H54 (cell line): ENCODE measurements around the gene CCDC136.

ENCODE experiments used
- DNase-seq: peaks from one replicate; pipeline ENCODE4 v3.0.0; 2011; ENCODE audit warnings: low spot score, mixed read lengths; ENCODE audit not compliant: insufficient read length
- FAIRE-seq: peaks from 3 replicates; lab custom pipeline; 2011; peaks lifted over from hg19 to GRCh38; lab: Jason Lieb, UNC
- POLR2A ChIP-seq: IDR thresholded peaks from 2 replicates; pipeline ENCODE4 v1.6.1; 2011; ENCODE audit warnings: low read depth, mild to moderate bottlenecking, low read length

CCDC136 gene

DNA sequence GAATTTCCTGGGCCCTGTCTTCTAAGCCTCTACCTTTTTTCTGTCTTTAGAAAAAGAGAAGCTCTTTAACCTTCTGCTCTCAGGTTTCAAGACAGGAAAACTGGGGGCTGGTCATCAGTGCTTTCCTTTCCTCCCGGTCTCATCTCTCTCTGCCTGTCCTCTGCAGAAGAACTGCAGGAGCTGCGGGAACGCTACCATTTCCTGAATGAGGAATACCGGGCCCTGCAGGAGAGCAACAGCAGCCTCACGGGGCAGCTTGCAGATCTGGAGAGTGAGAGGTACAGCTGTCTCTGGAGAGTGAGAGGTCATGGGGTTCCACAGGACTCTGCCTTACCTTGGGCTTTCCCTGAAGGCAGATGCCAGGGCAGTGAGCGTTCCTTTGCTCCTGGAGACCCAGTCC lies 12.7 kb downstream of the CCDC136 start:
- FAIRE-seq (no peak), DNase-seq (no peak)
- TF ChIP-seq POLR2A = no peak

- DNase-seq (no peak), FAIRE-seq (no peak)
- no peak for TF ChIP-seq POLR2A
Measured at GRCh38 chr7:128805225-128805624, 13.5 kb downstream of the CCDC136 start.

GRCh38 chr7:128807191-128807590 lies 15.4 kb downstream of the CCDC136 start:
- TF ChIP-seq POLR2A = no peak
- FAIRE-seq (no peak), DNase-seq (no peak)

- DNase-seq (no peak), FAIRE-seq (no peak)
- TF ChIP-seq POLR2A = no peak
Measured at GRCh38 chr7:128809363-128809762, 17.6 kb downstream of the CCDC136 start.

GRCh38 chr7:128810473-128810872 lies 18.7 kb downstream of the CCDC136 start:
- DNase-seq (no peak), FAIRE-seq (no peak)
- TF ChIP-seq POLR2A = no peak

- TF ChIP-seq POLR2A = no peak
- DNase-seq = no peak
- no peak for FAIRE-seq
Measured at GRCh38 chr7:128810997-128811396, 19.2 kb downstream of the CCDC136 start.

- TF ChIP-seq POLR2A = no peak
- FAIRE-seq = no peak
- DNase-seq = no peak
Measured at GRCh38 chr7:128811631-128812430, 20.1 kb downstream of the CCDC136 start.

- no peak for TF ChIP-seq POLR2A
- no peak for DNase-seq
- no peak for FAIRE-seq
Measured at GRCh38 chr7:128812514-128813168, 20.9 kb downstream of the CCDC136 start.

DNA sequence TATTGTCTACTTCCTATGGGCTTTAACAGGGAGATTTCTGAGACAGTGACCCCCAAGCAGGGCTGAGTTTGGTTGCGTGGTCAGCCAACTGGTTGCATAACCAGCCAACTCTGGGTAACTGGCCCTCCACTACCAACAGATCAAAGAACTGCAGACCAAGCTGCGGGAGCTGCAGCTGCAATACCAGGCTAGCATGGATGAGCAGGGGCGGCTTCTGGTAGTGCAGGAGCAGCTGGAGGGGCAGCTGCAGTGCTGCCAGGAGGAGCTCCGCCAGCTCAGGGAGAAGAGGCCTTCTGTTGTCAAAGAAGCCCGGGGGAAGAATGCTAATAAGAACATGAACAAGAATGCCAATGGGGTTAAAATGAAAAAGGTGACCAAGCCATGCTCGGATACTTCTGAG lies 22.7 kb downstream of the CCDC136 start:
- TF ChIP-seq POLR2A = no peak
- no peak for FAIRE-seq

GRCh38 chr7:128815289-128815942 lies 23.6 kb downstream of the CCDC136 start:
- no peak for TF ChIP-seq POLR2A
- DNase-seq (no peak), FAIRE-seq (no peak)

More for the DNA sequence above, 22.7 kb downstream of the CCDC136 start:
- no peak for DNase-seq

GRCh38 chr7:128818694-128819093 lies 26.9 kb downstream of the CCDC136 start:
- DNase-seq (no peak), FAIRE-seq (no peak)
- no peak for TF ChIP-seq POLR2A

DNA sequence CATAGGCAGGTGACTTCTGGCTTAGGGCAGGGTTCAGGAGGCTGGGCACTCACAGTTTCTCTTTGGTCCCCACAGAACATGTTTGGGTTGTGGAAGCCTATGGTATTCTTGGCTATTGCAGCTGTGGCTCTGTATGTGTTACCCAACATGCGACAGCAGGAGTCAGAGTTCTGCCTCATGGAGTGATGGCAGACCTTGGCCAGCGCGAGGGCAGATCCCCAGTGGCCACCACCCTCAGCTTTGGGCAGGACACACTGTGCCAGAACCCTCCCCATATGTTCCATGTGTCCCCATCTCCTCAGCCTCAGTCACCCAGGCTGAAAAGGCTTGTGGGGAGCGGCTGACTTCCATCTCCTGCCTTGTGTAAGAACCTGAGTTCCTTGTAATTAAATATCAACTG lies 30.0 kb downstream of the CCDC136 start:
- DNase-seq (no peak), FAIRE-seq (no peak)
- TF ChIP-seq POLR2A = no peak

DNA sequence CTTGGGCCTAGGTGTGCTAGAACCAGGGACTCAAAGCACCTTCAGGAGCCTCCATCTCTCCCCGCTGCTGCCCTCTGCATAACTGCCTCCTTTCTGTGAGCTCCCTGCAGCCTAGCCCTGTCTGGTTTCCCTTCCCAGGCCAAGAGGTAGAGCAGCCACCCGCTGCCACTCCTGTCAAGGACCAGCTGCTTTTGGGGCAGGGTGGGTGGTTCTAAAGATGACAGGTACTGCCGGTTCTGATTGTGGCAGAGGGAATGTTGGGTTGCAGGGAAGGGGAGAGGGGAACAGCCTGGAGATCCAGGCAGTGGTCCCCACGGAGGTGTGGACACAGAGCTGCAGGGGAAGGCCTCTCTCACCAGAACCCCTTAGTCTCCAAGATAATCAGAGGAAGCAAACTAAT lies 34.7 kb downstream of the CCDC136 start:
- no peak for TF ChIP-seq POLR2A
- no peak for FAIRE-seq
- no peak for DNase-seq

- no peak for TF ChIP-seq POLR2A
- DNase-seq (no peak), FAIRE-seq (no peak)
Measured at GRCh38 chr7:128826916-128827247, 35.1 kb downstream of the CCDC136 start.

DNA sequence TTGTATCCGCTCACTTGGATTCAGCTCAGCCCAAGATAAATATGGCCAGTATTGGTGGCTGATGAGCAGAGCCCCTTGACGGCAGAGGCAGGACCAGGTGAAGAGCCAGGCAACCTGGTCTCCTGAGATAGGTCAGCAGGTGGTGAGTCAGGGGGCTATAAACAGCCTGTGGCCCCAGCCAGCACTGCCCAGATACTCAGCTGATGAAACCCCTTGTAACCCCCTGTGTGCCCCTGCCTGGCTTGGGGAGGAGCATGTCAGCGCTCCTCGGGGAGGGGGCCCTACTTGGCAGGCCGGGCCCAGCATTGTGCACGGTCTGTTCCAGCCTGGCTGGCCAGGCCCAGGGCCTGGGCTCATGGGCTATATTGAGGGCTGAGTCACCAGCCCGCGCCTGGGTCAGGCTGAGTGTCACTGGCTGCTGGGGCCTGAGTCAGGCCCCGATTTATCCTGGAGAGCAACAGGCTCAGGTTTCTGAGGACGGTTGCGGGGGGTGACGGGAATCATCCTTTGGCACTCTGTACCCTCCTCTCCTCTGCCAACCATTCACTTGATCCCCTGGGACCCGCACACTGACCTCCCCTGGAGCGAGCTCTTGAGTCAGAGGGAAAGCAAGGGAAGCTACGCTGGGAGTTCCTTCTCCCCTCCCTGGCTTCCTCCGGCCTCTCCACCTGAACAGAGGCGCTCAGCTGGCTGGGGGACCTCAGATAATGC lies 35.6 kb downstream of the CCDC136 start:
- FAIRE-seq = no peak
- no peak; the same call in 1 of the 2 replicates for TF ChIP-seq POLR2A
- peak; percentile 96 for DNase-seq
